HL-60 (cell line): ENCODE measurements around the gene C19orf12.

Source experiments
- DNase-seq, 2 experiments: peaks; one replicate each; pipeline ENCODE4 v3.0.0-alpha.2; 2010 to 2020; ENCODE audit warnings: low read depth in 1 of 2, low spot score in 1 of 2
- H3K27ac ChIP-seq: fragments of 250-450 bp; sonication (Bioruptor Pico); replicated peaks from 2 replicates; pipeline ENCODE4 v1.5.1; 2020; ENCODE audit warnings: mild to moderate bottlenecking, moderate library complexity
- H3K27me3 ChIP-seq: fragments of 250-450 bp; sonication (Bioruptor Pico); 2 replicates; pipeline ENCODE4 v1.5.1; 2021; ENCODE audit warnings: mild to moderate bottlenecking, moderate library complexity; ENCODE audit not compliant: insufficient read depth, poor library complexity, severe bottlenecking
- H3K4me3 ChIP-seq: replicated peaks from 2 replicates; pipeline ENCODE4 v1.5.1; 2011; ENCODE audit warnings: mild to moderate bottlenecking, control low read depth, low read length; ENCODE audit not compliant: insufficient read depth
- CTCF ChIP-seq: IDR thresholded peaks from one replicate; pipeline ENCODE4 v1.5.1; 2011; ENCODE audit warnings: low read length, control low read depth, inconsistent platforms; ENCODE audit not compliant: insufficient read depth
- GABPA ChIP-seq: IDR thresholded peaks from 2 replicates; pipeline ENCODE4 v1.6.1; 2012; ENCODE audit warnings: low read depth
- POLR2AphosphoS5 ChIP-seq: IDR thresholded peaks from 2 replicates; pipeline ENCODE4 v1.6.1; 2012; ENCODE audit warnings: low read depth
- SPI1 ChIP-seq: IDR thresholded peaks from 2 replicates; pipeline ENCODE4 v1.6.1; 2012; ENCODE audit warnings: low read depth, mild to moderate bottlenecking, borderline replicate concordance
- TF ChIP-seq, protein P1 (sequence below): IDR thresholded peaks from 2 replicates; pipeline ENCODE4 v1.6.1; 2012; ENCODE audit warnings: low read depth; ENCODE audit not compliant: insufficient replicate concordance

Gene C19orf12

DNA sequence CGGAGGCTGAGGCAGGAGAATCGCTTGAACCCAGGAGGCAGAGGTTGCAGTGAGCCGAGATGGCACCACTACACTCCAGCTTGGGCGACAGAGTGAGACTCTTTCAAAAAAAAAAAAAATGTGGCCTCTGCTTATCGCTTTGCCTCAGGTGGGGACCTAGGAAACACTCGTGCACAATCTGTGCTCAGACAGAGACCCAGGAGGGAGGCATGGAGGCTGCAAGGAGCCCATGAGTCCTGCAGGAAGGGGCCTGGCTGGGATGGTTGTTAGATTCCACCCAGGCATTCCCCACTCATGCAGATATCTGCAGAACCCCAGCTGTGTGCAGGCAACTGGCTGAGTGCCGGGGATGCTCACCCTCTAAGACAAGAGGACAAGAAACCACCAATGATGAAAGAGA, 43.8 kb upstream of the C19orf12 start:
- TF ChIP-seq GABPA (no peak), POLR2AphosphoS5 (no peak), SPI1 (no peak), CTCF (no peak)
- TF ChIP-seq, protein P1, sequence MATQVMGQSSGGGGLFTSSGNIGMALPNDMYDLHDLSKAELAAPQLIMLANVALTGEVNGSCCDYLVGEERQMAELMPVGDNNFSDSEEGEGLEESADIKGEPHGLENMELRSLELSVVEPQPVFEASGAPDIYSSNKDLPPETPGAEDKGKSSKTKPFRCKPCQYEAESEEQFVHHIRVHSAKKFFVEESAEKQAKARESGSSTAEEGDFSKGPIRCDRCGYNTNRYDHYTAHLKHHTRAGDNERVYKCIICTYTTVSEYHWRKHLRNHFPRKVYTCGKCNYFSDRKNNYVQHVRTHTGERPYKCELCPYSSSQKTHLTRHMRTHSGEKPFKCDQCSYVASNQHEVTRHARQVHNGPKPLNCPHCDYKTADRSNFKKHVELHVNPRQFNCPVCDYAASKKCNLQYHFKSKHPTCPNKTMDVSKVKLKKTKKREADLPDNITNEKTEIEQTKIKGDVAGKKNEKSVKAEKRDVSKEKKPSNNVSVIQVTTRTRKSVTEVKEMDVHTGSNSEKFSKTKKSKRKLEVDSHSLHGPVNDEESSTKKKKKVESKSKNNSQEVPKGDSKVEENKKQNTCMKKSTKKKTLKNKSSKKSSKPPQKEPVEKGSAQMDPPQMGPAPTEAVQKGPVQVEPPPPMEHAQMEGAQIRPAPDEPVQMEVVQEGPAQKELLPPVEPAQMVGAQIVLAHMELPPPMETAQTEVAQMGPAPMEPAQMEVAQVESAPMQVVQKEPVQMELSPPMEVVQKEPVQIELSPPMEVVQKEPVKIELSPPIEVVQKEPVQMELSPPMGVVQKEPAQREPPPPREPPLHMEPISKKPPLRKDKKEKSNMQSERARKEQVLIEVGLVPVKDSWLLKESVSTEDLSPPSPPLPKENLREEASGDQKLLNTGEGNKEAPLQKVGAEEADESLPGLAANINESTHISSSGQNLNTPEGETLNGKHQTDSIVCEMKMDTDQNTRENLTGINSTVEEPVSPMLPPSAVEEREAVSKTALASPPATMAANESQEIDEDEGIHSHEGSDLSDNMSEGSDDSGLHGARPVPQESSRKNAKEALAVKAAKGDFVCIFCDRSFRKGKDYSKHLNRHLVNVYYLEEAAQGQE, result no peak
- Histone ChIP-seq H3K27ac (no peak overlapping the region), H3K27me3 (peaks cover 7% of the 10 kb centered on the region), H3K4me3 (no peak overlapping the region)
- DNase-seq, result no peak

GRCh38 chr19:29757551-29757950, 42.5 kb upstream of the C19orf12 start:
- H3K27ac ChIP-seq, result no peak overlapping the region
- TF ChIP-seq CTCF (no peak), POLR2AphosphoS5 (no peak), SPI1 (no peak), GABPA (no peak)
- TF ChIP-seq, protein P1, result no peak
- no peak overlapping the region for H3K4me3 ChIP-seq
- peaks cover 7% of the 10 kb centered on the region for H3K27me3 ChIP-seq
- no peak for DNase-seq

GRCh38 chr19:29753934-29754305, 38.9 kb upstream of the C19orf12 start:
- DNase-seq, result no peak
- TF ChIP-seq CTCF (no peak), SPI1 (no peak), GABPA (no peak), POLR2AphosphoS5 (no peak)
- TF ChIP-seq, protein P1, result no peak
- Histone ChIP-seq H3K4me3 (no peak overlapping the region), H3K27me3 (no peaks in the 10 kb centered on the region), H3K27ac (no peak overlapping the region)
